K562 (cell line): ENCODE results near the gene TLCD4. TPM values are rescaled to one million over a fixed set of nuclear protein-coding genes. Genes with fewer than 3 reads are reported as not detected.
A peak's percentile ranks its signal among the peaks of the same experiment; 100 is the strongest.

ENCODE experiments used
- CBFB ChIP-seq: sonication (generic); formaldehyde crosslinking; IDR thresholded peaks from 2 replicates; pipeline ENCODE4 v1.4.0; 2020; ENCODE audit warnings: mild to moderate bottlenecking, missing genetic modification reagents
- CHCHD3 ChIP-seq: fragments of 250-450 bp; sonication (Bioruptor Pico); IDR thresholded peaks from 2 replicates; pipeline ENCODE4 v2.1.2; 2022; ENCODE audit warnings: mild to moderate bottlenecking
- DACH1 ChIP-seq: fragments of 450-650 bp; IDR thresholded peaks from 2 replicates; pipeline ENCODE4 v1.6.1; 2018; ENCODE audit not compliant: partially characterized antibody
- E2F1 ChIP-seq: sonication (generic); formaldehyde crosslinking; IDR thresholded peaks from 2 replicates; pipeline ENCODE4 v1.8.1; 2023; ENCODE audit warnings: mild to moderate bottlenecking, missing genetic modification reagents, moderate library complexity
- ETV5 ChIP-seq: sonication (generic); formaldehyde crosslinking; IDR thresholded peaks from 2 replicates; pipeline ENCODE4 v1.4.0; 2020; ENCODE audit warnings: low read depth, mild to moderate bottlenecking, missing genetic modification reagents
- GABPA ChIP-seq: fragments of 200-800 bp; sonication (Bioruptor generic); conservative IDR thresholded peaks from 2 replicates; pipeline ENCODE4 v1.6.1; 2016; ENCODE audit warnings: low read depth, missing genetic modification characterization, missing compliant biosample characterization
- GTF2E2 ChIP-seq: fragments of 200-800 bp; sonication (Bioruptor generic); IDR thresholded peaks from 2 replicates; pipeline ENCODE4 v1.6.1; 2016; ENCODE audit warnings: missing genetic modification characterization, missing compliant biosample characterization
- HINFP ChIP-seq: fragments of 450-650 bp; conservative IDR thresholded peaks from 2 replicates; pipeline ENCODE4 v1.6.1; 2016; ENCODE audit warnings: missing genetic modification characterization, low read depth, mild to moderate bottlenecking, control low read depth, missing compliant biosample characterization
- L3MBTL2 ChIP-seq: fragments of 450-650 bp; IDR thresholded peaks from 2 replicates; pipeline ENCODE4 v1.6.1; 2016; ENCODE audit warnings: mild to moderate bottlenecking, moderate library complexity
- MCM7 ChIP-seq, 2 experiments: fragments of 450-650 bp; IDR thresholded peaks; 2 replicates each; pipeline ENCODE4 v1.6.1; 2016 to 2018
- NCOR1 ChIP-seq: fragments of 450-650 bp; IDR thresholded peaks from 2 replicates; pipeline ENCODE4 v1.6.1; 2016; ENCODE audit warnings: mild to moderate bottlenecking, moderate library complexity
- NFIC ChIP-seq: fragments of 450-650 bp; IDR thresholded peaks from 2 replicates; pipeline ENCODE4 v1.6.1; 2017; ENCODE audit warnings: mild to moderate bottlenecking, inconsistent platforms
- NONO ChIP-seq, 2 experiments: fragments of 200-400 bp in 1 of 2; fragments of 450-650 bp in 1 of 2; formaldehyde crosslinking in 1 of 2; IDR thresholded peaks; 2 replicates each; pipeline ENCODE4 v1.6.1; 2017; ENCODE audit warnings: low read depth in 2 of 2, mild to moderate bottlenecking in 2 of 2, moderate library complexity in 2 of 2, low read length in 1 of 2
- PATZ1 ChIP-seq: fragments of 250-450 bp; sonication (Bioruptor Pico); IDR thresholded peaks from 2 replicates; pipeline ENCODE4 v1.5.0; 2020; ENCODE audit warnings: mild to moderate bottlenecking, borderline replicate concordance
- RBM25 ChIP-seq: fragments of 200-400 bp; formaldehyde crosslinking; IDR thresholded peaks from 2 replicates; pipeline ENCODE4 v1.6.1; 2018; ENCODE audit warnings: low read length, low read depth, moderate library complexity; ENCODE audit not compliant: severe bottlenecking
- SMARCE1 ChIP-seq: fragments of 450-650 bp; IDR thresholded peaks from 2 replicates; pipeline ENCODE4 v1.7.1; 2016; ENCODE audit warnings: mild to moderate bottlenecking
- STAT5A ChIP-seq: IDR thresholded peaks from 2 replicates; pipeline ENCODE4 v1.6.1; 2012; ENCODE audit warnings: low read length, inconsistent platforms, borderline replicate concordance
- TAF15 ChIP-seq: fragments of 200-400 bp; formaldehyde crosslinking; IDR thresholded peaks from 2 replicates; pipeline ENCODE4 v1.6.1; 2017; ENCODE audit warnings: mild to moderate bottlenecking, low read depth, low read length, moderate library complexity
- TCF3 ChIP-seq: sonication (generic); formaldehyde crosslinking; IDR thresholded peaks from 2 replicates; pipeline ENCODE4 v1.4.0; 2020; ENCODE audit warnings: mild to moderate bottlenecking, missing genetic modification reagents
- TGIF2 ChIP-seq: sonication (generic); formaldehyde crosslinking; IDR thresholded peaks from 2 replicates; pipeline ENCODE4 v1.8.1; 2022; ENCODE audit warnings: mild to moderate bottlenecking, missing genetic modification reagents, moderate library complexity
- THAP12 ChIP-seq: fragments of 250-450 bp; sonication (Bioruptor Pico); IDR thresholded peaks from 2 replicates; pipeline ENCODE4 v1.9.0; 2021; ENCODE audit warnings: mild to moderate bottlenecking, inconsistent platforms
- TOE1 ChIP-seq, 2 experiments: fragments of 450-650 bp in 1 of 2; sonication (generic) in 1 of 2; formaldehyde crosslinking in 1 of 2; IDR thresholded peaks; 2 replicates each; pipeline versions ENCODE4 v1.7.1 to v1.8.0; 2016 to 2022; ENCODE audit warnings: borderline replicate concordance in 2 of 2, mild to moderate bottlenecking in 2 of 2, antibody characterized with exemption in 1 of 2, inconsistent platforms in 1 of 2, low read depth in 1 of 2, missing genetic modification reagents in 1 of 2, moderate library complexity in 1 of 2
- ZNF699 ChIP-seq: fragments of 250-450 bp; sonication (Bioruptor Pico); IDR thresholded peaks from 2 replicates; pipeline ENCODE4 v1.8.0; 2021; ENCODE audit warnings: mild to moderate bottlenecking, moderate library complexity; ENCODE audit not compliant: insufficient replicate concordance
- polyA plus RNA-seq, 8 experiments: library from polyadenylated mRNA; depleted of rRNA in 4 of 8; stranded (reverse) in 5 of 8; unstranded in 3 of 8; fragments of >200 nt; fragmentation: Nextera tagmentation in 2 of 8; fragmentation: Illumina TruSeq in 1 of 8; extraction: Ambion mirVana in 2 of 8; extraction: Trizol in 1 of 8; gene quantifications; 2 replicates each; pipeline versions ENCODE4 v1.2.1 to v1.2.3, GENCODE V29; 2011 to 2014; ENCODE audit warnings: inconsistent platforms in 1 of 8, missing spikeins in 1 of 8
- total RNA-seq, 7 experiments: library from RNA; depleted of rRNA in 6 of 7; stranded (reverse); fragments of >200 nt in 6 of 7; fragmentation: Illumina TruSeq in 2 of 7; extraction: Trizol in 2 of 7; gene quantifications; 2 replicates each; pipeline versions ENCODE4 v1.2.1 to v1.2.3, GENCODE V29; 2011 to 2021; ENCODE audit warnings: low replicate concordance in 1 of 7

The TLCD4 gene
- total and polyA plus RNA-seq, 9 of the 15 experiments (the other 6 are each of a cell fraction or from before 2014, with no cell fraction given), result 3.5 to 19.8 (median 7.6) TPM

- no peak for TF ChIP-seq RBM25
- TF ChIP-seq GTF2E2, result no peak
- TF ChIP-seq HINFP (tag), result no peak
- no peak for TF ChIP-seq CHCHD3
- TF ChIP-seq PATZ1 (CRISPR knock-in tag), result no peak
- TF ChIP-seq TGIF2, result no peak
- TF ChIP-seq DACH1, result no peak
- no peak for TF ChIP-seq CBFB (CRISPR knock-in tag)
- TF ChIP-seq TCF3 (CRISPR knock-in tag), result peak; percentile 54; the same call in 1 of the 2 replicates
- TF ChIP-seq NCOR1, result peak; percentile 53; the same call in 1 of the 2 replicates
- TF ChIP-seq ETV5 (CRISPR knock-in tag), result no peak
- TF ChIP-seq ZNF699, result no peak
- no peak for TF ChIP-seq TOE1 (IDR thresholded peaks at IDR 0.05; ENCODE audit: borderline replicate concordance)
- TF ChIP-seq TOE1 (CRISPR knock-in tag; IDR thresholded peaks at IDR 0.05; ENCODE audit: borderline replicate concordance, low read depth), result no peak
- 0 out of 2 replicates have a peak, but pooled peaks have one; percentile 27 for TF ChIP-seq NFIC
- no peak for TF ChIP-seq NONO (IDR thresholded peaks at IDR 0.05; ENCODE audit: low read depth in 2 of 2, low read length in 1 of 2)
- TF ChIP-seq TAF15, result no peak
- TF ChIP-seq L3MBTL2, result no peak
- no peak for TF ChIP-seq E2F1
- peak; percentile 39; the same call in 1 of the 2 replicates for TF ChIP-seq SMARCE1
- TF ChIP-seq GABPA (tag), result no peak
- peak; percentile 60 for TF ChIP-seq STAT5A
- TF ChIP-seq THAP12 (CRISPR knock-in tag), result no peak
- TF ChIP-seq MCM7 (IDR thresholded peaks at IDR 0.05), result no peak
Measured at GRCh38 chr1:95111014-95111413, 6.1 kb upstream of the TLCD4 start (continued).
